ENCODE data around the gene CELA3B.
"Not testable (repeated sequence)": the region's sequence is repeated elsewhere in the genome, so short reads cannot be mapped to it uniquely, and the experiment has no call there.

CELA3B gene

GRCh38 chr1:21989672-21990393 lies 13.0 kb downstream of the CELA3B start:
- H3K4me3 ChIP-seq (ENCODE audit: low read length in 2 of 2); H3K23ac ChIP-seq (ENCODE audit: low read depth, low read length, poor library complexity); DNase-seq (ENCODE audit: low spot score): not testable (repeated sequence)

GRCh38 chr1:21992186-21992585 lies 15.4 kb downstream of the CELA3B start:
- H3K79me1 ChIP-seq (ENCODE audit: low read depth, low read length); H3K4me1 ChIP-seq (ENCODE audit: control insufficient read depth in 2 of 2, insufficient read depth in 1 of 2, low read depth in 1 of 2, low read length in 2 of 2); H3K14ac ChIP-seq (ENCODE audit: low read length); H2BK12ac ChIP-seq (ENCODE audit: low read length); H3K4me3 ChIP-seq (ENCODE audit: low read length in 2 of 2); H3K4me2 ChIP-seq (ENCODE audit: insufficient read depth, low read length, poor library complexity, severe bottlenecking); H3K4ac ChIP-seq (ENCODE audit: low read length); H4K91ac ChIP-seq (ENCODE audit: low read depth, low read length, poor library complexity); H3K27ac ChIP-seq (replicated peaks; ENCODE audit: low read length); H3K36me3 ChIP-seq (replicated peaks in 1 of 2; ENCODE audit: control insufficient read depth in 2 of 2, insufficient read depth in 2 of 2, low read length in 2 of 2); H3K9ac ChIP-seq (ENCODE audit: low read depth, low read length, poor library complexity); H2BK120ac ChIP-seq (ENCODE audit: low read depth, low read length); H3K18ac ChIP-seq (ENCODE audit: low read length); H4K8ac ChIP-seq (ENCODE audit: low read depth, low read length); H3K23ac ChIP-seq (ENCODE audit: low read depth, low read length, poor library complexity); H2BK5ac ChIP-seq (ENCODE audit: low read length); H2AFZ ChIP-seq (ENCODE audit: low read length); H3K27me3 ChIP-seq (ENCODE audit: control insufficient read depth in 3 of 3, insufficient read depth in 3 of 3, low read depth in 1 of 3, low read length in 3 of 3); H2BK15ac ChIP-seq (ENCODE audit: low read length); DNase-seq (ENCODE audit: low spot score); H3K9me3 ChIP-seq (replicated peaks in 1 of 2; ENCODE audit: control insufficient read depth in 2 of 2, insufficient read depth in 1 of 2, low read depth in 1 of 2, low read length in 2 of 2); H2AK5ac ChIP-seq (ENCODE audit: low read depth, low read length): not testable (repeated sequence)
- WGBS, 2 donors (ENCODE audit: extremely low coverage in 2 of 2, insufficient read length in 2 of 2, insufficient replicate concordance in 1 of 2), result no CpG with 5 or more reads among the region's 3 CpGs

More at GRCh38 chr1:21989672-21990393, 13.0 kb downstream of the CELA3B start:
- H3K18ac ChIP-seq (ENCODE audit: low read length); H2BK15ac ChIP-seq (ENCODE audit: low read length); H2BK12ac ChIP-seq (ENCODE audit: low read length); H3K27me3 ChIP-seq (ENCODE audit: control insufficient read depth in 3 of 3, insufficient read depth in 3 of 3, low read depth in 1 of 3, low read length in 3 of 3); H3K9me3 ChIP-seq (replicated peaks in 1 of 2; ENCODE audit: control insufficient read depth in 2 of 2, insufficient read depth in 1 of 2, low read depth in 1 of 2, low read length in 2 of 2); H2AFZ ChIP-seq (ENCODE audit: low read length); H2BK5ac ChIP-seq (ENCODE audit: low read length); H2BK120ac ChIP-seq (ENCODE audit: low read depth, low read length); H3K9ac ChIP-seq (ENCODE audit: low read depth, low read length, poor library complexity); H3K79me1 ChIP-seq (ENCODE audit: low read depth, low read length); H3K36me3 ChIP-seq (replicated peaks in 1 of 2; ENCODE audit: control insufficient read depth in 2 of 2, insufficient read depth in 2 of 2, low read length in 2 of 2); H2AK5ac ChIP-seq (ENCODE audit: low read depth, low read length); H3K4me2 ChIP-seq (ENCODE audit: insufficient read depth, low read length, poor library complexity, severe bottlenecking); H3K4me1 ChIP-seq (ENCODE audit: control insufficient read depth in 2 of 2, insufficient read depth in 1 of 2, low read depth in 1 of 2, low read length in 2 of 2); H3K14ac ChIP-seq (ENCODE audit: low read length); H3K4ac ChIP-seq (ENCODE audit: low read length); H3K27ac ChIP-seq (replicated peaks; ENCODE audit: low read length); H4K8ac ChIP-seq (ENCODE audit: low read depth, low read length); H4K91ac ChIP-seq (ENCODE audit: low read depth, low read length, poor library complexity): not testable (repeated sequence)
- no CpG with 5 or more reads among the region's 5 CpGs for WGBS, 2 donors (ENCODE audit: extremely low coverage in 2 of 2, insufficient read length in 2 of 2, insufficient replicate concordance in 1 of 2)

- not testable (repeated sequence) for H4K8ac ChIP-seq (ENCODE audit: low read depth, low read length); H2AK5ac ChIP-seq (ENCODE audit: low read depth, low read length); H2BK120ac ChIP-seq (ENCODE audit: low read depth, low read length); H3K9ac ChIP-seq (ENCODE audit: low read depth, low read length, poor library complexity); H3K4me1 ChIP-seq (ENCODE audit: control insufficient read depth in 2 of 2, insufficient read depth in 1 of 2, low read depth in 1 of 2, low read length in 2 of 2); H3K79me1 ChIP-seq (ENCODE audit: low read depth, low read length); H2AFZ ChIP-seq (ENCODE audit: low read length); H2BK5ac ChIP-seq (ENCODE audit: low read length); H3K4me2 ChIP-seq (ENCODE audit: insufficient read depth, low read length, poor library complexity, severe bottlenecking); H3K4ac ChIP-seq (ENCODE audit: low read length); H3K27ac ChIP-seq (replicated peaks; ENCODE audit: low read length); H2BK15ac ChIP-seq (ENCODE audit: low read length); H3K23ac ChIP-seq (ENCODE audit: low read depth, low read length, poor library complexity); DNase-seq (ENCODE audit: low spot score); H3K9me3 ChIP-seq (replicated peaks in 1 of 2; ENCODE audit: control insufficient read depth in 2 of 2, insufficient read depth in 1 of 2, low read depth in 1 of 2, low read length in 2 of 2); H2BK12ac ChIP-seq (ENCODE audit: low read length); H3K18ac ChIP-seq (ENCODE audit: low read length); H4K91ac ChIP-seq (ENCODE audit: low read depth, low read length, poor library complexity); H3K27me3 ChIP-seq (ENCODE audit: control insufficient read depth in 3 of 3, insufficient read depth in 3 of 3, low read depth in 1 of 3, low read length in 3 of 3); H3K4me3 ChIP-seq (ENCODE audit: low read length in 2 of 2); H3K36me3 ChIP-seq (replicated peaks in 1 of 2; ENCODE audit: control insufficient read depth in 2 of 2, insufficient read depth in 2 of 2, low read length in 2 of 2); H3K14ac ChIP-seq (ENCODE audit: low read length)
- no CpG with 5 or more reads among the region's 8 CpGs for WGBS, 2 donors (ENCODE audit: extremely low coverage in 2 of 2, insufficient read length in 2 of 2, insufficient replicate concordance in 1 of 2)
These were observed 17.9 kb downstream of the CELA3B start for GRCh38 chr1:21994716-21995115.

GRCh38 chr1:21996663-21996970 lies 19.8 kb downstream of the CELA3B start:
- not testable (repeated sequence) for H3K36me3 ChIP-seq (replicated peaks in 1 of 2; ENCODE audit: control insufficient read depth in 2 of 2, insufficient read depth in 2 of 2, low read length in 2 of 2); H3K4ac ChIP-seq (ENCODE audit: low read length); H3K4me1 ChIP-seq (ENCODE audit: control insufficient read depth in 2 of 2, insufficient read depth in 1 of 2, low read depth in 1 of 2, low read length in 2 of 2); H4K8ac ChIP-seq (ENCODE audit: low read depth, low read length); H4K91ac ChIP-seq (ENCODE audit: low read depth, low read length, poor library complexity); H3K18ac ChIP-seq (ENCODE audit: low read length); H3K4me3 ChIP-seq (ENCODE audit: low read length in 2 of 2); H2BK15ac ChIP-seq (ENCODE audit: low read length); H3K27ac ChIP-seq (replicated peaks; ENCODE audit: low read length); DNase-seq (ENCODE audit: low spot score); H3K14ac ChIP-seq (ENCODE audit: low read length); H3K27me3 ChIP-seq (ENCODE audit: control insufficient read depth in 3 of 3, insufficient read depth in 3 of 3, low read depth in 1 of 3, low read length in 3 of 3); H3K9me3 ChIP-seq (replicated peaks in 1 of 2; ENCODE audit: control insufficient read depth in 2 of 2, insufficient read depth in 1 of 2, low read depth in 1 of 2, low read length in 2 of 2); H3K79me1 ChIP-seq (ENCODE audit: low read depth, low read length); H2AFZ ChIP-seq (ENCODE audit: low read length); H2BK120ac ChIP-seq (ENCODE audit: low read depth, low read length); H2BK5ac ChIP-seq (ENCODE audit: low read length); H3K4me2 ChIP-seq (ENCODE audit: insufficient read depth, low read length, poor library complexity, severe bottlenecking); H2AK5ac ChIP-seq (ENCODE audit: low read depth, low read length); H3K23ac ChIP-seq (ENCODE audit: low read depth, low read length, poor library complexity); H2BK12ac ChIP-seq (ENCODE audit: low read length); H3K9ac ChIP-seq (ENCODE audit: low read depth, low read length, poor library complexity)
- no CpG with 5 or more reads among the region's 3 CpGs for WGBS, 2 donors (ENCODE audit: extremely low coverage in 2 of 2, insufficient read length in 2 of 2, insufficient replicate concordance in 1 of 2)

Data from neuronal stem cell (in vitro differentiated cells).